Measurements from ENCODE around the gene COL26A1.

The COL26A1 gene

DNA sequence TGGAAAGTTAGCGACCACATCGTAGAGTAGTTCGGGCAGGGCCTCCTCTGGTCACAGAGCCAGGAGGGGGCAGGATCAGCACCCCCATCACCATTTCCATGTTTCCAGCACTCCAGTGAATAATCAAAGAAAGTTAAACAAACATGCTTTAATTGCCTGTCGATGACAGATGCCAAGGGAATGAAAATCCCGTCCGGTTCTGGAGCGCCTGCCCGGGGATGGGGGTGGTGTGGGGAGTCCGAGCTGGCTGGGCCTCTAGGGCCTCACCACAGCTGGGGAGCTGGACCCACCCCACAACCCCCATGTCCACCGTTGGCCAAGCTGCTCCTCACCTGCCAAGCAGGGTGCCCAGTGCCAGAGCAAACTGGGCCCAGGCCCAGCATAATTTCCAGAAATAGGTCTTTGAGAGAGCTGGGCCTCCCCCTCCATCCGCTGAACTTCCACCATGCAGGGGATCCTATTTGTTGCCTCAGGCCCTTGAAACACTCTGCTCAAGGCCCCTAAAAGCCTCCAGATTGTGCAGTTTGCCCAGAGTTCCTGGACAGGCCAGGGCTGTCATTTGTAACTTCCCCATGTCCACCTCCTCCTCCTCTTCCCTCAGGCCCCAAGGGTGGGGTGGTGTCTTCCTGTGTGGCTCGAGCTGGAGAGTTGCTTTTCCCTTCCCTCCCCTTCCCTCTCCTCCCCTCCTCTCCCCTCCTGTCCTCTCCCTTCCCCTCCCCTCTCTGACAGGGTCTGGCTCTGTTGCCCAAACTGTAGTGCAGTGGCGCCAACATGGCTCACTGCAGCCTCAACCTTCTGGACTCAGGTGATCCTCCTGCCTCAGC lies 165.4 kb downstream of the COL26A1 start:
- DNase-seq: no peak
- TF ChIP-seq POLR2A (IDR thresholded peaks at IDR 0.05; ENCODE audit: low read length): no peak

GRCh38 chr7:101529560-101529959 lies 166.9 kb downstream of the COL26A1 start:
- TF ChIP-seq GATA1 (IDR thresholded peaks at IDR 0.05; ENCODE audit: low read depth, low read length): no peak
- TF ChIP-seq POLR2A (IDR thresholded peaks at IDR 0.05; ENCODE audit: low read length): no peak
- DNase-seq: no peak

GRCh38 chr7:101531726-101532357 lies 169.2 kb downstream of the COL26A1 start:
- no peak for DNase-seq
- TF ChIP-seq GATA1 (IDR thresholded peaks at IDR 0.05; ENCODE audit: low read depth, low read length): no peak
- no peak for TF ChIP-seq POLR2A (IDR thresholded peaks at IDR 0.05; ENCODE audit: low read length)

DNA sequence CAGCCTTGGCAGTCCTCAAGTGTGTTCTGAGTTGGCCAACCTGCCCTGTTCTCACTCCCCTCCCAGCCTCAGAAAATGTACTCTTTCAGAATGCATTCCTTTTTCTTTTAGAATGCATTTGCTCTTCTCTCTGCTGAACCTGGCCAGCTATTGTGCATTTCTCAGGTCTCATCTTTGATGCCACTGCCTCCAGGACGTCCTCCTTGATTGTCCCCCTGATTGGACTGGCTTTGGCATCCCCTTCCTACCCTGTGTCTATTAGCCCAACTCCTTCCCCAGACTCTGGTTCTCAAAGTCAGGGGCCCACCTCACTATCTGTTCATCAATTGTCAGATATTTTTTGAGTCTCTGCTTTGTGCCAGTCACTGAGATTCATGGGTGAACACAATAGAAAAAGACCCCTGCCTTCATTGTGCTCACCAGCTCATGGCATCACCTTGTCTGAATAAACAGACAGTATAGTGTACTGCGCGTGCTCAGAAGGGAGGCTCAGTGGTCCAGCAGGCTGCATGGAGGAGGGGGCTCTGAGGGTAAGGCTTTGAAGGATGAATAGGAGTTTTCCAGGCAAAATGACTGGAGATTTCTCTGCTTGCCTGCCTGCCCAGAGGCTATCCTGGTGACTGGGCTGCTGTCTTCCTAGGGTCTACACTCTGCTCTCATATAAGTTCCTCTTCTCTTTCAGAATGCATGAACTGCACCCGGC lies 169.9 kb downstream of the COL26A1 start:
- TF ChIP-seq GATA1 (IDR thresholded peaks at IDR 0.05; ENCODE audit: low read depth, low read length) (no peak), POLR2A (IDR thresholded peaks at IDR 0.05; ENCODE audit: low read length) (no peak)
- DNase-seq: no peak

- no peak for DNase-seq
- no peak for TF ChIP-seq POLR2A (IDR thresholded peaks at IDR 0.05; ENCODE audit: low read length)
- TF ChIP-seq GATA1 (IDR thresholded peaks at IDR 0.05; ENCODE audit: low read depth, low read length): no peak
Observed at GRCh38 chr7:101533103-101533465, 170.4 kb downstream of the COL26A1 start.

- TF ChIP-seq POLR2A (IDR thresholded peaks at IDR 0.05; ENCODE audit: low read length) (no peak), GATA1 (IDR thresholded peaks at IDR 0.05; ENCODE audit: low read depth, low read length) (no peak)
Observed at GRCh38 chr7:101534015-101534803, 171.5 kb downstream of the COL26A1 start.

DNA sequence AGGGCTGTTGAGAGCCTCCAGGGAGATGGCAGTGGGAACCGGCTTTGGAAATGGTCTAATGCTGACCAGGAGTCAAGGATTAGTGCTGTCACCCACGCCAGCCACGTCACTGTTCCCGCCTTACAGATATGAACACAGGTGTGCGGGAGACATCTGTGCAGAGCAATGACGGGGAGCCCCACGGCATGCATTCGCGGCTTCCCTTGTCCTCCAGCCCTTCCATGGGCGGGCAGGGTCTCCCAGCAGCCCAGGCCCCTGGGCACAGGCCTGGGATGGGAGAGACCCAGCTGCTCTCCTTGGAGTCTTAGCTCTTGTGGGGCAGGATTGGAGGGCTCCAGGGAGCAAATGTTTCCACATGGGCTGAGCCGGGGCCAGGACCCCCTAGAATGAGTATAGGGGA lies 172.2 kb downstream of the COL26A1 start:
- DNase-seq: no peak
- TF ChIP-seq GATA1 (IDR thresholded peaks at IDR 0.05; ENCODE audit: low read depth, low read length) (no peak), POLR2A (IDR thresholded peaks at IDR 0.05; ENCODE audit: low read length) (no peak)

More at GRCh38 chr7:101534015-101534803, 171.5 kb downstream of the COL26A1 start:
- DNase-seq: no peak

GRCh38 chr7:101535351-101535751 lies 172.7 kb downstream of the COL26A1 start:
- TF ChIP-seq POLR2A (IDR thresholded peaks at IDR 0.05; ENCODE audit: low read length) (no peak), GATA1 (IDR thresholded peaks at IDR 0.05; ENCODE audit: low read depth, low read length) (no peak)
- DNase-seq: no peak

DNA sequence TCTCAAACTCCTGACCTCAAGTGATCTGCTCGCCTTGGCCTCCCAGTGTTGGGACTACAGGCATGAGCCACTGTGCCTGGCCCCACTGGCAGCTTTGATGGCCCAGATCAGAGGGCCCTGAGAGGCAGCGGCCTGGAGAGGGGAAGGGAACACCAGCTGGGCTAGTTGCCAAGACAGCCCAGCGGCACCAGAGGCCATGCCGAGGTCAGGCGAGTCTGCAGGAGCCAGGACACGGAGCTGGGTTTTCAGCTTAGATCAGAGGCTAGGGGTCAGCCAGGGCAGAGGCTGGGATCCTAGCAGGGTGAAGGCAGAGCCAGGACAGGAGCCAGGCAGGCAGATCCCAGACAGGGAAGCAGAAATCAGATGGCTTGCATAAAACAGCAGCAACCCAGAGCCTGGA lies 173.6 kb downstream of the COL26A1 start:
- TF ChIP-seq GATA1 (IDR thresholded peaks at IDR 0.05; ENCODE audit: low read depth, low read length): no peak
- no peak for TF ChIP-seq POLR2A (IDR thresholded peaks at IDR 0.05; ENCODE audit: low read length)

GRCh38 chr7:101536668-101537067 lies 174.0 kb downstream of the COL26A1 start:
- DNase-seq: no peak
- no peak for TF ChIP-seq POLR2A (IDR thresholded peaks at IDR 0.05; ENCODE audit: low read length)
- no peak for TF ChIP-seq GATA1 (IDR thresholded peaks at IDR 0.05; ENCODE audit: low read depth, low read length)

More for the DNA sequence above, 173.6 kb downstream of the COL26A1 start:
- DNase-seq: no peak

DNA sequence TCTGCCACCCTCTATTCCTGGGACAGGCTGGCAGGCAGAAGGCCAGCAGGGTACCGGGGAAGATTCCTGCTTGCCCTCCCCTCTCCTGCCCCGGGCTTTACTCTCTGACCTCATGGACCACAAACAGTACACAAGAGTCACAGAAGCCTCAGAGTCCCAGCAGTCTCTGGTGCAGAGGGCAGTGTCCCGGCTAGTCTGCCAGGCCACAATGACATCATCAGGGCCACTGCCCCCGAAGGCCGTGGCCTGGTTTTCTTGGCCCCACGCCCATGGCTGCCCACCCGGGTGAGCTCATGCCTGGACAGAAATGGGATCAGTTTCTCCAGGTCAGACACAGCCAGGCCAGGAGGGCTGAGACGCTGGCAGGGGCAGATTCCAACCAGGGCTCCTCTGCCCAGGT lies 174.5 kb downstream of the COL26A1 start:
- no peak for DNase-seq
- TF ChIP-seq POLR2A (IDR thresholded peaks at IDR 0.05; ENCODE audit: low read length) (no peak), GATA1 (IDR thresholded peaks at IDR 0.05; ENCODE audit: low read depth, low read length) (no peak)

DNA sequence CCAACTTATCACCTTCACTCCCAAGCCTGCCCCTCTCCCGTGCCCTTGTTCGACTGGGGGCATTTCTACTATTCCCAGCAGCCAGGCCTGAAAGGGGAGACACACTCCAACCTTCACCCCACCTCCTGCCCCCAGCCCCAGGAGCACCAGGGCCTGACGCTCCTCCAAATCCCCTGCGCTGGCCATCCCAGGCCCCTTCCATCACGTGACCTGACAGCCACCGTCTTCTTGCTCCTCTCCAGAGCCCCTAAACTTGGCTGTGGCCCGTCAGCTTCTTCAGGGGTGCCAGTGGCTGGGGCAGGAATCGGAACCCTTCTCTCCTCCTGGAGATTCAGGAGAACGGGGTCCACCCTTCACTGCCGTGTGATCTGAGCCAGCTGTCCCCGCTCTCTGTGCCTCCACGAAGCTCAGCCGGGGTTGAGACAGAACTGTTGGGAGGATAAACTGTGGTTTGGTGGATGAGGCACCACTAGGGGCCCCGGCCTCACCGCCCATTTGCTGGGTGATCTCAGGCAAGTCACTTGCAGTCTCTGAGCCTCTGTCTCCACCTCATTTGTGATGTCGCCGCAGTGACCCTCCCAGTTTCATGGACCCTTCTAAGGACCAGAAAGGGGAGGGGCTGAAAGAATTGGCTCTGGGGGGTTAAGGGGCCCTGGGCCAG lies 175.4 kb downstream of the COL26A1 start:
- no peak for DNase-seq
- no peak for TF ChIP-seq GATA1 (IDR thresholded peaks at IDR 0.05; ENCODE audit: low read depth, low read length)
- TF ChIP-seq POLR2A (IDR thresholded peaks at IDR 0.05; ENCODE audit: low read length): no peak
